SH-SY5Y (cell line): ENCODE measurements around the gene SLC9A9.

Experiments
- GATA2 ChIP-seq: IDR thresholded peaks from 2 replicates; pipeline ENCODE4 v1.6.1; 2011; ENCODE audit warnings: mild to moderate bottlenecking, low read depth, low read length
- GATA3 ChIP-seq: IDR thresholded peaks from 2 replicates; pipeline ENCODE4 v1.6.1; 2011; ENCODE audit warnings: low read depth, mild to moderate bottlenecking, low read length, moderate library complexity

DNA sequence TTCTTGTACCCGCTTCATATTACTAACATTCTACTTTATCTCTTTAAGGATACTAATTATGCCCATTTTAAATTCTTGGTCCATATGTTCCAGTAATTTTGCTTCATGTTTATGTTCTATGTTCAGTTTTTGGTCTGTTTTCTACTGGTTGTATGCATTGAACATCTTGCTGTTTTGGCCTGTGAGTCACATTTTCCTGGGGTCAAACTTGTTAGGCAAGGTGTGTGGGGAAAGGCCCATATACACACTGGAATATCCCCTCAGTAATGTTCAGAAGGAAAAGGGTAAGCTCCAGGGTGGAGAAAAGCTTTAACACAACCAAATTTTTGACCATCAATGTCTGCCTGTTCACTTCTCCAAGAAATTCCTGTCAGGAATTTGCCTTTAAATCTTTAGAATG, 337.7 kb downstream of the SLC9A9 start:
- TF ChIP-seq GATA2 (no peak), GATA3 (no peak)
